CD4-positive, alpha-beta T cell treated with Interleukin-10 for 1 hour (primary cell): ENCODE results near the gene WASF1.

Experiments
- DNase-seq: peaks from one replicate; pipeline ENCODE4 v3.0.0-alpha.2; 2020

The WASF1 gene

DNA sequence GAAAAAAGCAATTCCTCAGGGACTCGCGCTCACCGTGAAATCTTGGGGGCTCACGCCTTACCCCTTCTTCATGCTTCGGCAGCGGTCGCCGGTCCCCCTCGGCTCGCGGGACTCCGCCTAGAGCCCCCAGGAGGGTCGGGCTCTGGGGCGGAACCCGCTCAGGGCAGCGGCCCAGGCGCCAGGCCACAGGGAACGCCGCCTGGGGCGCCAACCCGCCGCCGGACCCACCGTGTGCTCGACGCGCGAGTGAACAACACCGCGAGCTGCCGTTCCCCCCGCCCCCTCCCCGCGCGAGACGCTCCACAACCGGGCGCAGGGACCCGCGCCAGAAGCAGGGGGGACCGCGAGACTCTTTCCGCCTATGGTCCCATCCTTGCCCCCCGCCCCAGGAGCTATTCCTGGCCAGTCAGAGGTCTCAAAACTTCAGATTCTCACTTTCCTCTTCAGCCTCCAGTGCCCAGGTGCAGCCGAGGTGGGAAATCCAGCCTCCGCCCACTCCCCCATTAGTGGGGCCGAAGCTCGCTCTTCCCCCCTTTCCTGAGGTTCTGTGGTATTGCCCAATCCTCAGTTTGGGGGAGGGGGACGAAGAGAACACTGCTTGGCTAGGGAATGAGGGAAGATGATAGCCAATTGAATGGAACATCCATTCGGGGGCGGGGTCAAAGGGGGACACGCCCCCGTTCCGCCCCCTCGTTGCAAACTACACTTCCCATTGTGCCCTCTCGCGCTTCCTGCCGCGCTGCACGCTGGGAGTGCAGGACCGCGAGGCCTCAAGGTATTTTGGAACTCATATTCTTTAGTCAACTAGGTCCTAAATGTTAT is at the start of gene WASF1:
Gene WASF1, minus strand, starts transcription at position 265 of the 822 bp plus-strand sequence. CDS start 52,069 bp downstream, outside the sequence.
- peak; percentile 93 for DNase-seq

DNA sequence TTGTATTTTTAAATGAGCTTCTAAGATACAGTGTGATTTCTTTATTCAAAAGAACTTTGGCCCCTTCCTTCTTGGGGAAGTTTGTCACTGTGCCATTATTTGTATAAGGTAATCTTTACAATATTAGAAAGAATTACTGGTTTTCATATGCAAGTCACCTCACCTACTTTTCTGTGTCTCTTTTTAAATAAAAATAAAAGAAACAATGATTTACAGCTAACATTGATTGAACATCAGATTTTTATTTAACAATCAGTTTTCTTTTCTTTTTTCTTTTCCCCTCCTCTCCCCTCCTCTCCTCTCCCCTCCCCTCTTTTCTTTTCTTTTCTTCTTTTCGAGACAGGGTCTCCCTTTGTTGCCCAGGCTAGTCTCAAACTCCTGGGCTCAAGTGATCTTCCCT is 46.8 kb upstream of the WASF1 start:
- no peak for DNase-seq

DNA sequence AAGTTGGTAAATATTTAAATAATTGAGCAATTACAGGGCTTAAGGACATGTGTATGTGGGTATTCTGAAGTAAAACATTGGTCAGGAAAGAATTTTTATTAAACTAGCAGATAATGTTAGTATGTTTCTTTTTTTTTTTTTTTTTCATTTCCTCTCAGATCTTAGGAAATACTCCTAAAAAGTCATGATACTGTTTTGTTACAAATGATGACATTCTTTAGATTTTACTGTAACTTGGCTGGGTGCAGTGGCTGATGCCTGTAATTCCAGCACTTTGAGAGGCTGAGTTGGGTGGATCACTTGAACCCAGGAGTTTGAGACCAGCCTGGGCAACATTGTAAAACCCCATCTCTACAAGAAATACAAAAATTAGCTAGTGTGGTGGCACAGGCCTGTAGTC is 42.3 kb upstream of the WASF1 start:
- DNase-seq = no peak

DNA sequence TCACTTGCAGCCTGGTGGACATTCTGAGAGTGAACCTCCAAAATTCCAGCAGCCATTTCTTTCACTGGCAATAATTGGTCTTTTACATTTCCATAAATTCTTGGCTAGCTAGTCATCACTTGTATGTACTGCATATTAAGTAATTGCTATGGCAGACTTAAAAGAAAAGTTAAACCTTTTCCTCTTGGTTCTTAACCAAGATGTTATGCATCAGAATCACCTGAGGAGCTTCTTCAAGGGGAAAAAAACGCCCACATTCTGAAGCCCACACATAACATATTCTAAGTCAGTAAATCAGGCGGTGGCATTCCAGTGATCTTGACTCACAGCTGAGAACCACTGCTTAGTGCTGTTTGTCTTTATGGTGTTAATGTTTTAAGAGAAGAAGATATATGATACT is 37.8 kb upstream of the WASF1 start:
- no peak for DNase-seq

DNA sequence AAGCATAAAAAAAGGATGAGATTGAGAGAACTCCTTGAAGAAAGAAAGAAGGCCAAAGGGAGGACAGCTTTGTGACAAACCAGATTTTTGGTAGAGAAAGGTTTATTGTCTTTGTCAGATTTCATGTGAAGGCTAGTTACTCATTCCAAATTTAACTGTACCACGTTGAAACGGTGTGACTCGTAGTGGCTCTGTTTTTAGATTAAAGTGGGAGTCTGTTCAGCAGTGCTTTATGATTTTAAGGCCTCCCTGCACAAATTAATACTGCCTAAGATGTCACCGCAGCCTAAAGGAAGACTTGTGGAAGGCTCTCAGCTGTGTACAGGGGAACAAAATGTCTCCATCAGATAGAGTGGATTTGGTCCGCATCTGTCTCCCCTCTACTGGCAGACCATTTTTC is 36.7 kb upstream of the WASF1 start:
- no peak for DNase-seq

DNA sequence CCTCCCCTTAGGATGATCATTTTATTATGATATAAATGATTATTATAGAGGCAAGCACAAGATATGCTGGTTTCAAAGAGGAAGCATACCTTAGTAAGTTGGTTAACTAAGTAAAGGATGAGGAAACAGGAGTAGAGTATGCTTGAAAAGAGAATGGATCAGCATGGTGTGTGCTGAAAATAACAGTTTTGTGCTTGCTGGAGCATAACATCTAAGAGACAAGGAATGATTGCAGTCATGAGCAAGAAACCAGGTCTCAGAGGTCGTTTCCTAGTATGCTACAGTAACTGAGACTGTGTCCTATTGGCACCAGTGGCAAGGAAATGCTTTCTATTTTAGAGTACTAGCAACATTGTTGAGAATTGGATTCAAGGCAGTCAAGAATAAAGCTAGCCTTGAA is 34.9 kb upstream of the WASF1 start:
- no peak for DNase-seq

DNA sequence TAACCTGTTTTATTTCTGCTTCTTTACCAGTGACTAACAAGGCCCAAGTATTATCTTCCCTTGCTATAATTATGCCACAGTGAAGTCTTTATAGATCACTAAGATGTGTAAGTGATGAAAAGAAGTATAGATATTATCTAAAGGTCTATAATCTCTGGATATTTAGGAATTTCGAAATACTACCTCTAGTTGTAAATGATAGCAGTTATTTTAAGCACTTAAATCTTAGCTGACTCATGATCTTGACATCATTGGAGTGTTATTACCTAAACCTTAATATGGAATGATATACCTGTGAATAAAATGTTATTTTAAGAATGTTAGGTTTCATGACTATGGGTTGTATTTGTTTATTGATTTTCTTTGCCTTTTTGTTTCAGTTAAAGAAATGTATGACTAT is 32.3 kb upstream of the WASF1 start:
- no peak for DNase-seq

DNA sequence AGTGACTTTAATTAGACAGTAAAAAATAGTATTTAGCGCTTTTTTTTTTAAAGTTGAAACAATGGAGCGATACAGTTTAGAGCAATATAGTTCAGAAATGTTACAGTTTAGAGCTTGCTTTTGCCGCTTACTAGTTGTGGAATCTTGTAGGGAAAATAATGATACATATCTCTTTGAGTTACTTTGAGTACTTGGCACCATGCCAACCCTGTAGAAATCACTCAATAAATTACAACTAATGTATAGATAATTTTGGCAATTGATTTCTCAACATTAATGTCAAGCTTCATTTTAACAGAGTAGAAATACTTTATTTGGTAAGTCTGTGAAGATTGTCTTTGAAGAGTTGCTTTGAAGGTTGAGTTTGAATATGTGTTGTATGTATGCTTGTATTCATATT is 28.2 kb upstream of the WASF1 start:
- no peak for DNase-seq

DNA sequence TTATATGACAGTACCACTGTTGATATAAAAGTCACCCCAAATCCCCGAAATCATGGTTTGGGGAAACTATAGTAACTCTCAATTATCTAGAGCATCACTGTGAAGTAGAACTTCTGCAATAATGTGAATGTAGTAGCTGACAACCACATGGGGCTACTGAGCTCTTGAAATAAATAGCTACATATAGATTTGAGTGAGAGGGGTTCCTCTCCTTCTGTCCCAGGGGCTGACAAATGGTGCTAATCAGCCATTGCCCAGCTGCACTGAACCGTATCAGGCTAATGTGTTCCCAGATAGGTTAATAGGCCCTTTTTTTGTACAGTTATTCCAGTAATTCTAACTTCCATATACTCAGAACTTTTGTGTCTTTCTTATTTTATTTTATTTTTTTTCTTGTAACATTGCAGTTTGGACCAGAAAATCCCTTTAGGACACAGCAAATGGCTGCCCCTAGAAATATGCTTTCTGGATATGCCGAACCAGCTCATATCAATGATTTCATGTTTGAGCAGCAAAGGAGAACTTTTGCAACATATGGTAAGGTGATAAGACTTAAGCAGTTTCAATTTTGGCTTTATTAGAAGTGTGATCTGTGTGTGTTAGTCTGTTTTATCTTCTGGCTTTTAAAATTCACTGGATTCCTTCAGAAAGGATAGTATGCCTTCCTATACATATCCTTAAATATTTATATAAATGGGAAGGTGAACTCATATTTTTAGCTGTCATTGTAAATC is 21.8 kb upstream of the WASF1 start:
- no peak for DNase-seq

DNA sequence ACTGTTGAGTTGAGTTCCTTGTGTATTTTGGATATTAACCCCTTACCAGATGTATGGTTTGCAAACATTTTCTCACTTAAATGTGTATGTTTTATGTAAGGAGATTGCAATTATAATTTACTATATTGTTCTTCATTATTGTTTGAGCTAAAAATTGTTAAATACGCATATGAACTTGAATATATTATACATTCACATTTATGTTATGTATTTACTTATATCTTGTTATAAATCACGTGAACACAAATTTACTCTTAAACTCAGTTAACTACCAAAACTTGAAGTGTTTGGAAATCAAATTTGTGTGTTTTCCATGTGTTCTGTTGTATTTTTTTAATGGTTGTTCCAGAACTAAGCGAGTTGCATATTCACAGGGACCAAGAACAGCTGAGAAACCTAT is 19.1 kb upstream of the WASF1 start:
- DNase-seq = no peak

DNA sequence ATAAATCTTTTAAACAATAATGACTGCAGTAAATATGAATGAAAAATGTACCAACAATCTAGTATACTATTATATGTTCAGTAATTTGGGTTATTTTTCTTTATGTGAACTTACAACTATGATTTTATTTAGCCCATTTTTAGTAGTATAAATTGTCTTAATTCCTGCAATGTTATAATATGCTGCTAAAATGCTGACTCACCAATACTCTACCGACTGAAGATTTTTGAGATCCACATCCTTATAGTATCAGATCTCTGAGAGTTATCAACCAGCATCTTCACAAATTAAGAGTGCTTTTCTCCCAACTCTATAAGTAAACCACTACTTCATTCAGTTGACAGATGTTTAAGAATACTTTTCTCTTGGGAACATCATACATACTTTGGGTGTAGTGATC is 17.4 kb upstream of the WASF1 start:
- DNase-seq = no peak

DNA sequence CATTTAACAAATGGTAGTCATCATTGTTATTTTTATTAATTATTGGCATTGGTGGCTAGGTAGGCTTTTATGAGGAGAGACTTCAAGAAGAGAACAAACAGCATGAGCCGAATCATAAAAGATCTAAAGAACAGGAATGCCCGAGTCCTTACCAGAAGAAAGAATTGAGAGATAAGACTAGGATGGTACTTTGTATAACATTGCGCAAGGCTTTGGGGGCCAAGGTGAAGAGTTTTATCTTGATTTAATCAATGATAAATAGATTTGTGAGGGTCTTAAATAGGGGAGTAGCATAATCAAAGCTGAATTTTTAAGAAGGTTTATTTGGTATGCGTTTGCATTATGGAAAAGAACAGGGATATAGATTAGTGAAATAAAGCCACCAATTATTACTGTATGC is 16.2 kb upstream of the WASF1 start:
- no peak for DNase-seq

DNA sequence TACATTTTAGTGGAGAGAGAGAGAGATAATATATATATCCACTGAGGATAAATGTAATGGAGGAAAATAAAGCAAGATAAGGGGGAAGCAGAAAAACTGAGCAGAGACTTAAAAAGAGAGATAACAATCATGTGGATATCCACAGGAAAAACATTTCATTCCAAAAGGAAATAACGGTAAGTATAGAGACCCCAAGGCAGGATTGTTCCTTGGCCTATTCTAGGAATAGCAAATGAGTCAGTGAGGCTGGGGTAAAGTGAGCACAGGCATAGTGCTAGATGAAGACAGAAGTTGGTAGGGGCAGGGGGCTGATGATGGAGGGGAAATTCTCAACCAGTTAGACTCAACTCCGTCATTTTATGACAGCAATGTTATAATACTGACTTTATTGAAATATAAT is 12.0 kb upstream of the WASF1 start:
- DNase-seq = no peak

DNA sequence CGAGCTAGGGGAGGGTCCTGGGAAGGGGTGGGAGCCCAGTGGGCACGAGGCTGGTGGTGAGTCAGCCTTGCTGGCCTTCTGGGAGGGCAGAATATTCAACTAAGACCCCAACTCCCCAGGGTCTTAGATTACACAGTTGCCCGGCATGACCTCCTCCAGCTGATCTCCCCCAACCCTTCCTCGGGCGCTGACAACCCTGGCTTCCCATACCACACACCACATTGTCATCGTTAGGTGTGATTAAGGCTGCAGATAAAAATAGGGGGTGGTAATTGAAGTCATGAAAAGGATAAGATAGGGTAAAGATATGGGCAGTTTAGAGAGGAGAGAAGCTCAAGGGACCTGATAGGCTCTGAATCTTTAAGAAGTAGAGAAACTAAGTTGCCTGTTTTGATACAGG is 11.3 kb upstream of the WASF1 start:
- DNase-seq = no peak

DNA sequence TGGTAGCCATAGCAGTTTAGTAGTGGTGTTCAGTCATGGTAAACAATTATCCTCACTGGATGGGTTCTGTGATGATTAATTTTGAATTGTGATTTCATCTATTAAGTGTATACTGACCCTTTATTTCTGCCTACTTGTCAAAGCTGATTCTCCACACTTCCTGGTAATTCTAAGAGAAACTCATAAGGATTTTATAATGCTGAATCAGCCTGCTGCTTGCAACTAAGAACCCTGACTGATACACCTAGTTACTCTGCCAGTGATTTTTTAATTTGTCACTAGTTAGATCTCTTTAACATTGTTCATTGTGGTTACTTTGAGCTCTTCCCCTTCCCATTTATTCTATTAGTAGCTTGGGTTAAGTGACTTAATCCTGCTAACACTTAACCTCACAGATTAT is 9.3 kb upstream of the WASF1 start:
- no peak for DNase-seq

DNA sequence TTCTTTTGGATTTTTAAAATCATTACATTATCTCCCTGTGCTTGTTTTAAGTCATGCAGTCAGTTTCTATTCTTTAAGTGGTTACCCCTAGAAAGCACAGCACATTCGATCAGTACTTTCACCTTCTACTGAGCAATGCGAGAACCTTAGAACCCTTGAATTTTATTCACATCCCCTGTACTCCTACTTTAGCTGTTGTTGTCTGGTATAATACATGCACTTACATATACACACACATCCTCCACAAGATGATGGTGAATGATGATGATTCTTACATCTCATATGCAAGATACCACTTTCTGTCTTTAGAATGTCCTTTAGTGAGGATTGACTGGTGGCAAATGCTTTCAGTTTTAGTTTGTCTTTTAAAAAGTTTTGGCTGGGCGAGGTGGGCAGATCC is 6.4 kb upstream of the WASF1 start:
- DNase-seq = no peak

DNA sequence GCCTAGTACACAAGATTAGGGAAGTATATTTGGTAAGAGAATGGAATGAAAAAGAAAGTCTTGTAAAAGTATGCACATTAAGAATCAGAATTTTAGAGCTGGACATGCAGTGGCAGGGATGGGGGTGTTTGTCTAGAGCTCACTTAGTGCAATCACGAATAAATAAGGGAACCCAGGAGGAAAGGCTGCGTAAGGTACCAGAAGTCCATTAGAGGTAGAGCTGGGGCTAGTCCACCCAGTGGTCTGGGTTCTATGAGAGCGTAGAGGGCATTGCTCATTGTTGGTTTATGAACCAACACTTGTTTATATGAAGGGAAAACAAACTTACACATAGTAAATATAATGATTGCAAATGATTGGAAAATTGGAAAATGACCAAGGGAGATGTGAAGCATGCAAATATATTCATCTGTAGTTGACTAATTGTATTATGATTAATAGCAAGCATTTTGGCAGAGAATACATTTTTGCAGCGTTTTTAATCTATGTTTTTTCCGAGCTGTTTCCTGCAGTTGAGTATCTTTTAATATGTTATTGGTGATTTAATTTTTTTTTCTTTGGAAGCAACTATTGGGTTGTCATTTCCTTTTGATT is 3.9 kb upstream of the WASF1 start:
- no peak for DNase-seq

DNA sequence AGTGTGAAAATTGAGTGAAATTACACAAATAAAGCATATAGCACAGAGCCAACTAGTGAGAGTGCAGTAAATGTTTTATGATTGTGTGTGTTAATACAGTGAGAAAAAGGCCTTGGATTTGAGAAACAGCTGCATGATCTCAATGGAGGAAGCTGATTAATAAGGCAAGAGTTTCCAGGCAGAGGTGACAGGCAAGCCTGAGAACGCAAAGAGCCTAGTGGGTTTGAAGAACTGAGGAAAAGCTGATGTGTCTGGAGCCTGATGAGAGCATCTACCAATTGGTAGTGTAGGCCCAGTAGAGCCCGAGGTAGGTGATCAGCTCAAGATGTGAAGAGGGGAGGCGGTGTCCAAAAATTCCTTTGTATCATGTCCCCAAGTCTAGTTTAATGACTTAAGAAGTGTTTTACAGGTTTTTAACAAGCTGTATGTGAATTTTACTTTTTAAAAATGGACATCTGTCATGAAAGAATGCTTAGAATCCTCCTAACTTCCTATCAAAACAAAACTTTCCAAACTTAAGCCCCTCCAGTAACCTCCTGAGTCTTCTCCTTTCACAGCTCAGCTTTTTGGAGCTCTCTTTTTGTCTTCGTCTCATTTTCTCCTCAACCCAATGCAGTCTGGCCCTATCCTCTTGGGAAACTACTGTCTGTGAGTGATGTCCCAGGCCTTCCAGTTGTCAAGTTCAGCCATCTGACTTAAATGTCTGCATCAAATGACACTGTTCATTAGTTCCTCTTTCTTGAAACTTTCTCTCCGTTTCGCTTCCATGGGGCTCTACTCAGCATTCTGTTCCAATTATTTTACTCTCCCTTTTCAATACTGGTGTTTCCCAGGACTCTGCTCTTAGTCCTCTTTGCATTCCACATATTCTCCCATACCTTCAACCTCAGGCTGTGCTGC is 1.9 kb upstream of the WASF1 start:
- no peak for DNase-seq

DNA sequence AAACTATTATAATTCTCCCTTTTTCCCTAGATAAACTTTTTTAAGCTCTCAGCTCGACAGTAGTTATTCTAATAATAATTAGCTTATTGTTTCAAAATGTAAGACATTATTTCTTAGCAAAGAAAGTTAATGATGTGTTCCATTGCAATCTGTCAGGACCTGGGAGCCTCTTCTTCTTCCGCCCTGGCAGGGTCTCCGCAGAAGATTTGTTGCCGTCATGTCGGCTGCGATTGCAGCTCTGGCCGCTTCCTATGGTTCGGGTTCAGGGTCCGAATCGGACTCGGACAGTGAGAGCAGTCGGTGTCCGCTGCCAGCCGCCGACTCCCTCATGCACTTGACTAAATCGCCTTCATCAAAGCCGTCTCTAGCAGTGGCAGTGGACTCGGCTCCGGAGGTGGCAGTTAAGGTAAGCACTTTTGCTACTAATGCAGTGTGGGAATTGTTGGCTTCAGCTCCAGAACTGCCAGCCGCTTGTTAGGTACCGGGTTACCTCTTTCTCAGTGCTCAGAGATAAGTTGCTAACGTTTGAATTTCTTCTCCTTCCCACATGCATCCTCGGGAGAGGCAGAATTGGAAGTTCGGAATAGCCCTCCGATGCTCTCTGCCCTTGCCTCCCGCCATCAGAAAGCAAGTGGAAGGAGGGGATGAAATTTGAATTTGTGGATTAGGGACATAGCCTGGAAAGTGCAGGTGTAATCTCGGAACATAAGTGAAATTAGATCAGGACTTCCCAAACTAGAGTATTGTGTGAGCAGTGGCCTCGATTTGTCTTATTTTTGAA is 948 bp upstream of the WASF1 start, which contains the start of gene CDC40:
Gene CDC40, plus strand, starts transcription at position 200 of the 781 bp plus-strand sequence. Its CDS starts 18 bp downstream, at position 218.
- no peak for DNase-seq

DNA sequence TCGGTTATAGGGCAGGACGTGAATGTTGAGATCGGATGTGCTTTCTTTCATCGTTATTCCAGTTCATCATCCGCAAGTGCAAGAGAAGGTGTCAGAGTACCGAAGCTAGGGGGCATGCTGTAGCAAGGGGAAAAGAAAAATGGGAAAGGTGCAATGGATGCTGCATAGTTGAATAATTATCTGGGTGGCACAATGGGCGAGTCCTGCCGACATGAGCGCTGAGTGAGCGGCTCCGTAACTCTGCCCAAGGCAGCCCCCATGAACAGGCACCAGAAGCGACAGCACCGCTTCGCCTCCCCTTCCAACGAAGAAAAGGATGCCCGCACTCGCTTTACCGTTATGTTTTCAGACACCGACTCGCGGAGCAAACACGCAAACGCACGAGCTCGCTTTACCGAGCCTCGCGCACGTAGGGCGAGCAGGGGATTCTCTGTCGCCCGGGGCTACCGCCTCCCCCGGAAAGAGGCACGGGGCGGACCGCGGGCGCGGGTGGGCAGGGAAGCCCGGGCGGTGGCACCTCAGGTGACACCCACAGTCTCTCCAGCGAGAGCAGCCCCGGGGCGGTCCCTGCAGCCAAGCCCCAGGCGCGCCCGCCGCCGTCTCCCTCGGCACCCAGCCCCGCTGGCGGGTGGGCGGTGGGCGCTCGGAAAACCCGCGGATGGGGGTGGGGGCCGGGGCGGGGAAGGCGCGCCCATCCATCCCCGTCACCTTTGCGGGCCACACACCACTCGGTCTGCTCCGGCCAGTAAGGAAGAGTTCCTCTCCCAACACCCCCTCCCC is 654 bp downstream of the WASF1 start:
- peak; percentile 77 for DNase-seq

DNA sequence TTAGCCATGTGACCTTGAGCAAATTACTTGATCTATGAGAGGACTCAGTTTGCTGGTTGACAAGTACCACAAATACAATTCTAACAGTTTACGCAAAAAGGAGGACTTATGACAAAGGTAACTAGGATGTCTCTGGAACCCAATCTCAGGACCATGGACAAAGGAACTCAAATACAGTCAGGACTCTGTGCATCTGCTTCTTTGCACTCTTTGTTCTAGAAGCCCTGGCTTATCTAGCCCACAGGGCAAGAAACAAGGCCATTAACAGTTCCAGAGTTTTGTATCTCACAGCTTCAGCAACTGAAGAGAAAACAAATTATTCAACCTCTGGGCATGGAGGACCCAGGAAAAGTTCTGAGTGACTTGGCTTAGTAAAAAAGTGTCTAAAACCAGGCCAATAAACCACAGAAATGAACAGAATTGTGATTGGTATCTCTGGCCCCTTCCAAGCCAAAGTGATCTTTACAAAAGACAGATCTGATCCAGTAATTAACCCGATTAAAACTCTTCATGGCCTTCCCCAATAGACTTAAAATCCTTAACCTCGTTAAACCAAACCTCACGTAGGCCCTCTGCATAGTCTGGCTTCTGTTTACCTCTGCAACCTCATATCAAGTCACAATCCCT is 5.9 kb downstream of the WASF1 start:
- no peak for DNase-seq
